Kidney (tissue), 14 donors: ENCODE data around the gene QSOX1. TPM values are rescaled to one million over a fixed set of nuclear protein-coding genes. Genes with fewer than 3 reads are reported as not detected.

Experiments
- DNase-seq, 5 donors: peaks; one replicate each; pipeline ENCODE4 v3.0.0-alpha.2; 2013 to 2020
- FAIRE-seq: peaks from 2 replicates; lab custom pipeline; 2012; peaks lifted over from hg19 to GRCh38; lab: Jason Lieb, UNC
- H3K27ac ChIP-seq, 2 donors: one replicate each; pipeline ENCODE4 v1.7.0; 2013; ENCODE audit warnings: low read depth in 2 of 2, low read length in 2 of 2, inconsistent platforms in 1 of 2
- H3K27me3 ChIP-seq: one replicate; pipeline ENCODE4 v1.7.1; 2013; ENCODE audit warnings: low read length, inconsistent platforms; ENCODE audit not compliant: control insufficient read depth, insufficient read depth
- H3K36me3 ChIP-seq, 3 donors: one replicate each; pipeline versions ENCODE4 v1.7.0 to v1.7.1; 2013; ENCODE audit warnings: low read length in 3 of 3, control low read depth in 1 of 3, inconsistent platforms in 1 of 3; ENCODE audit not compliant: insufficient read depth in 3 of 3, control insufficient read depth in 2 of 3
- H3K4me1 ChIP-seq, 3 donors: one replicate each; pipeline versions ENCODE4 v1.7.0 to v1.7.1; 2013; ENCODE audit warnings: low read length in 3 of 3, inconsistent platforms in 1 of 3, low read depth in 1 of 3; ENCODE audit not compliant: control insufficient read depth in 2 of 3, insufficient read depth in 2 of 3
- H3K4me3 ChIP-seq, 3 donors: one replicate each; pipeline versions ENCODE4 v1.7.0 to v1.8.1; 2013; ENCODE audit warnings: low read length in 3 of 3, control low read depth in 1 of 3, inconsistent platforms in 1 of 3
- H3K9ac ChIP-seq, 3 donors: one replicate each; pipeline versions ENCODE4 v1.7.0 to v1.7.1; 2013; ENCODE audit warnings: low read length in 3 of 3, control low read depth in 1 of 3, inconsistent platforms in 1 of 3
- H3K9me3 ChIP-seq, 3 donors: one replicate each; pipeline versions ENCODE4 v1.7.0 to v1.7.1; 2013; ENCODE audit warnings: low read length in 3 of 3, control low read depth in 1 of 3, inconsistent platforms in 1 of 3; ENCODE audit not compliant: control insufficient read depth in 2 of 3, insufficient read depth in 1 of 3
- CTCF ChIP-seq: IDR thresholded peaks from 3 replicates; pipeline ENCODE4 v1.5.1; 2012; ENCODE audit warnings: mild to moderate bottlenecking, moderate library complexity, borderline replicate concordance; ENCODE audit not compliant: insufficient read depth; ENCODE audit errors: extremely low read depth
- intact Hi-C: fragments of 100-400 bp; cut with DNase I; formaldehyde crosslinking; loops from one replicate; pipeline ENCODE4 v1.11.1; 2022
- polyA plus RNA-seq: library from polyadenylated mRNA; stranded (reverse); fragments of 350-450 nt; fragmentation: Illumina TruSeq; extraction: RNeasy Lipid Tissue Mini Kit (QIAGEN cat#74804); gene quantifications from one replicate; pipeline ENCODE4 v1.2.3, GENCODE V29; 2014; ENCODE audit warnings: low read depth, low replicate concordance; ENCODE audit not compliant: insufficient read depth
- total RNA-seq: library from RNA; stranded (reverse); fragmentation: NEBNext Ultra II Directional; extraction: Animal tissue kit (Norgen Biotek cat#: 25700); gene quantifications from one replicate; pipeline ENCODE4 v1.2.1, GENCODE V29; 2021
- donor health status: control.
- donor health status: control.
- donor health status: control.
- donor health status: control.
- donor health status: control.
- donor health status: DM: yes; HTN: yes; CAD: no.
- donor health status: Normal renal cell carcinoma (clear cell type).

QSOX1 gene
- total and polyA plus RNA-seq, 2 donors from 2014 or later = 94.5 to 111 TPM

- no peaks in the 10 kb centered on the region for H3K9me3 ChIP-seq
- FAIRE-seq = no peak
- H3K9ac ChIP-seq = no peak overlapping the region
- no peaks in the 10 kb centered on the region for H3K27me3 ChIP-seq
- no peak for TF ChIP-seq CTCF
- H3K36me3 ChIP-seq = no peaks in the 10 kb centered on the region
- H3K4me3 ChIP-seq = no peak overlapping the region
- intact Hi-C loops = no loop called here
- no peak overlapping the region for H3K27ac ChIP-seq
- no peaks in the 10 kb centered on the region for H3K4me1 ChIP-seq
- DNase-seq = no peak
Observed at GRCh38 chr1:180206581-180206980, 51.9 kb downstream of the QSOX1 start.

- Histone ChIP-seq H3K9me3 (no peaks in the 10 kb centered on the region), H3K27me3 (no peaks in the 10 kb centered on the region), H3K4me3 (no peak overlapping the region), H3K27ac (no peak overlapping the region), H3K36me3 (no peaks in the 10 kb centered on the region), H3K9ac (no peak overlapping the region), H3K4me1 (no peaks in the 10 kb centered on the region)
- DNase-seq (no peak), FAIRE-seq (no peak)
- no peak for TF ChIP-seq CTCF
- intact Hi-C loops = no loop called here
Observed at GRCh38 chr1:180208264-180208663, 53.6 kb downstream of the QSOX1 start.

GRCh38 chr1:180210008-180210620 lies 55.4 kb downstream of the QSOX1 start:
- Histone ChIP-seq H3K4me1 (no peaks in the 10 kb centered on the region), H3K27me3 (no peaks in the 10 kb centered on the region), H3K27ac (no peak overlapping the region), H3K36me3 (no peaks in the 10 kb centered on the region), H3K9me3 (no peaks in the 10 kb centered on the region), H3K9ac (no peak overlapping the region), H3K4me3 (no peak overlapping the region)
- DNase-seq (no peak), FAIRE-seq (no peak)
- intact Hi-C loops = no loop called here
- no peak for TF ChIP-seq CTCF
